AG09319 (cell line): ENCODE data around the gene ZSCAN10.

Experiments
- DNase-seq: peaks from one replicate; pipeline ENCODE4 v3.0.0-alpha.2; 2010; ENCODE audit warnings: low read depth; ENCODE audit errors: extremely low read depth
- TF ChIP-seq, protein P1 (sequence below): IDR thresholded peaks from 2 replicates; pipeline ENCODE4 v1.5.1; 2011; ENCODE audit warnings: low read depth, mild to moderate bottlenecking, inconsistent platforms, low read length, moderate library complexity

ZSCAN10 gene

GRCh38 chr16:3121851-3122467, 22.9 kb upstream of the ZSCAN10 start:
- TF ChIP-seq, protein P1, sequence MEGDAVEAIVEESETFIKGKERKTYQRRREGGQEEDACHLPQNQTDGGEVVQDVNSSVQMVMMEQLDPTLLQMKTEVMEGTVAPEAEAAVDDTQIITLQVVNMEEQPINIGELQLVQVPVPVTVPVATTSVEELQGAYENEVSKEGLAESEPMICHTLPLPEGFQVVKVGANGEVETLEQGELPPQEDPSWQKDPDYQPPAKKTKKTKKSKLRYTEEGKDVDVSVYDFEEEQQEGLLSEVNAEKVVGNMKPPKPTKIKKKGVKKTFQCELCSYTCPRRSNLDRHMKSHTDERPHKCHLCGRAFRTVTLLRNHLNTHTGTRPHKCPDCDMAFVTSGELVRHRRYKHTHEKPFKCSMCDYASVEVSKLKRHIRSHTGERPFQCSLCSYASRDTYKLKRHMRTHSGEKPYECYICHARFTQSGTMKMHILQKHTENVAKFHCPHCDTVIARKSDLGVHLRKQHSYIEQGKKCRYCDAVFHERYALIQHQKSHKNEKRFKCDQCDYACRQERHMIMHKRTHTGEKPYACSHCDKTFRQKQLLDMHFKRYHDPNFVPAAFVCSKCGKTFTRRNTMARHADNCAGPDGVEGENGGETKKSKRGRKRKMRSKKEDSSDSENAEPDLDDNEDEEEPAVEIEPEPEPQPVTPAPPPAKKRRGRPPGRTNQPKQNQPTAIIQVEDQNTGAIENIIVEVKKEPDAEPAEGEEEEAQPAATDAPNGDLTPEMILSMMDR = no peak
- no peak for DNase-seq

DNA sequence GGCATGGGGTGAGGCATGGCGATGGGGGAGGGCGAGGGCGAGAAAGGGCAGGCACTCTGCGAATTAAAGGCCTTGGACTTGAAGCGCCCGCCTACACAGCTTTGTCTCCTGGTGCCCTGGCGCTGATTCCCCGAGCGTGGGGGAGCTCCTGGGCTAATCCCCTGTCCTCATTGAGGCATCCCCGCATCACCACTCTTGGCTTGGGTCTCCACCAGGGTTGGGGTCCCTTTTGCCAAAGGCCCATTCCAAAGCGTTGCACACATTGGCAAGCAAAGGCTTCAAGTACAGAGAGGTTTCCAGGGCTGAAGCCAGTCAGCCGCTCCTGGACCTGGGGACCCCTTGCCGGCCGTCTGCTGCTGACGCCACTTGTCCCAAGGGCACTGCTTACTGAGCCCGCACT, 21.3 kb upstream of the ZSCAN10 start:
- no peak for DNase-seq
- TF ChIP-seq, protein P1 = no peak

GRCh38 chr16:3119701-3120408, 20.8 kb upstream of the ZSCAN10 start:
- TF ChIP-seq, protein P1 = no peak
- DNase-seq = no peak

- TF ChIP-seq, protein P1 = no peak
These were observed 20.2 kb upstream of the ZSCAN10 start for GRCh38 chr16:3119286-3119685.

DNA sequence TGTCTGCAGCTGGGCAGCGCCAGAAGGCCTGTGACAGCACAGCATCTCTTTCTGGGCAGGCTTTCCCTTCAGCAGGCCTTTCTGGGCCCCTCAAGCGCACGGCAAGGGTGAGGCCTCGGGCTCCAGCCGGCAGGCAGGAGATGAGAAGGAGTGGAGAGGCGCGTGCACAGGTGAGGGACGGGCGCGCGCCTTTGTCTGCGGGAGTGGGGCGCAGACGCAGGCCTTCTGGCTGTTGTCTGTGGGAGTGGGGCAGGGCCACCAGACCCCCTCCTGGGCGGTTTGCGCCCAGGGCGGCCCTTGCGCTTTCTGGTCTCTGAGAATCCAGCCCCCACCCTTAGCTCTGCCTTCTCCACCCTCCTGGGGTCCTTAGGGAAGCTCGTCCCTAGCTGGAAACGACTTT, 19.8 kb upstream of the ZSCAN10 start:
- no peak for DNase-seq
- TF ChIP-seq, protein P1 = no peak

More at GRCh38 chr16:3119286-3119685, 20.2 kb upstream of the ZSCAN10 start:
- no peak for DNase-seq

- no peak for DNase-seq
- TF ChIP-seq, protein P1 = no peak
These were observed 19.2 kb upstream of the ZSCAN10 start for GRCh38 chr16:3118204-3118790.

- no peak for DNase-seq
- TF ChIP-seq, protein P1 = no peak
These were observed 16.5 kb upstream of the ZSCAN10 start for GRCh38 chr16:3115561-3115960.
